HEK293 (cell line): ENCODE measurements around the gene SFSWAP.

ENCODE experiments used
- GFI1B ChIP-seq: fragments of 450-650 bp; formaldehyde crosslinking; IDR thresholded peaks from 2 replicates; pipeline ENCODE4 v1.5.1; 2016; ENCODE audit warnings: missing biosample characterization, missing genetic modification characterization
- ZNF132 ChIP-seq: fragments of 450-650 bp; formaldehyde crosslinking; IDR thresholded peaks from 2 replicates; pipeline ENCODE4 v1.5.1; 2017; ENCODE audit warnings: missing biosample characterization, missing genetic modification characterization, borderline replicate concordance
- ZNF830 ChIP-seq: fragments of 450-650 bp; IDR thresholded peaks from 2 replicates; pipeline ENCODE4 v1.5.0; 2018; ENCODE audit warnings: missing biosample characterization, missing genetic modification characterization, low read depth, mild to moderate bottlenecking, moderate library complexity
- TF ChIP-seq, protein P1 (sequence below): fragments of 450-650 bp; formaldehyde crosslinking; IDR thresholded peaks from 2 replicates; pipeline ENCODE4 v1.5.1; 2016; ENCODE audit warnings: missing biosample characterization, missing genetic modification characterization
- TF ChIP-seq, protein P2 (sequence below): fragments of 450-650 bp; formaldehyde crosslinking; optimal IDR thresholded peaks from 2 replicates; pipeline ENCODE3; 2016; ENCODE audit warnings: missing biosample characterization, mild to moderate bottlenecking, missing genetic modification characterization
- TF ChIP-seq, protein P3 (sequence below): fragments of 450-650 bp; formaldehyde crosslinking; IDR thresholded peaks from 2 replicates; pipeline ENCODE4 v1.5.1; 2016; ENCODE audit warnings: missing biosample characterization, missing genetic modification characterization, borderline replicate concordance

DNA sequence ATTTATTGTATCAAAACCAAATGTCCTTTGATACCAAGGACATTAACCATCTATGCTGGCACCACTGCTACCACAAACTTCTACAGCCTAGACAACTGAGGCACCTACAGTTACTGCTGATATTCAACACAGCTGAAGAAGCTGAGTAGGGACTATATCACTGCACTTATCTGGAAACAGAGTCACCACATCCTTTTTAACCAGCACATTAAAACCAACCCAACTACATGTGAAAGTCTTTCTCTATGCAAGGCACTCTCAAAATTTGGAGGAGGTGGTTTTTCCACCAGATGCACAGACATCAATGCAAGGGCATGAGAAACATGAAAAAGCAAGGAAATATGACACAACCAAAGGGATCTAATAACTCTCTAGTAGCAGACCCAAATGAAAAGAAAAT is 7.7 kb upstream of the SFSWAP start:
- TF ChIP-seq GFI1B (tag by site-specific recombination) (no peak), ZNF132 (tag by site-specific recombination) (no peak), ZNF830 (tag by site-specific recombination) (no peak)
- TF ChIP-seq, protein P1, sequence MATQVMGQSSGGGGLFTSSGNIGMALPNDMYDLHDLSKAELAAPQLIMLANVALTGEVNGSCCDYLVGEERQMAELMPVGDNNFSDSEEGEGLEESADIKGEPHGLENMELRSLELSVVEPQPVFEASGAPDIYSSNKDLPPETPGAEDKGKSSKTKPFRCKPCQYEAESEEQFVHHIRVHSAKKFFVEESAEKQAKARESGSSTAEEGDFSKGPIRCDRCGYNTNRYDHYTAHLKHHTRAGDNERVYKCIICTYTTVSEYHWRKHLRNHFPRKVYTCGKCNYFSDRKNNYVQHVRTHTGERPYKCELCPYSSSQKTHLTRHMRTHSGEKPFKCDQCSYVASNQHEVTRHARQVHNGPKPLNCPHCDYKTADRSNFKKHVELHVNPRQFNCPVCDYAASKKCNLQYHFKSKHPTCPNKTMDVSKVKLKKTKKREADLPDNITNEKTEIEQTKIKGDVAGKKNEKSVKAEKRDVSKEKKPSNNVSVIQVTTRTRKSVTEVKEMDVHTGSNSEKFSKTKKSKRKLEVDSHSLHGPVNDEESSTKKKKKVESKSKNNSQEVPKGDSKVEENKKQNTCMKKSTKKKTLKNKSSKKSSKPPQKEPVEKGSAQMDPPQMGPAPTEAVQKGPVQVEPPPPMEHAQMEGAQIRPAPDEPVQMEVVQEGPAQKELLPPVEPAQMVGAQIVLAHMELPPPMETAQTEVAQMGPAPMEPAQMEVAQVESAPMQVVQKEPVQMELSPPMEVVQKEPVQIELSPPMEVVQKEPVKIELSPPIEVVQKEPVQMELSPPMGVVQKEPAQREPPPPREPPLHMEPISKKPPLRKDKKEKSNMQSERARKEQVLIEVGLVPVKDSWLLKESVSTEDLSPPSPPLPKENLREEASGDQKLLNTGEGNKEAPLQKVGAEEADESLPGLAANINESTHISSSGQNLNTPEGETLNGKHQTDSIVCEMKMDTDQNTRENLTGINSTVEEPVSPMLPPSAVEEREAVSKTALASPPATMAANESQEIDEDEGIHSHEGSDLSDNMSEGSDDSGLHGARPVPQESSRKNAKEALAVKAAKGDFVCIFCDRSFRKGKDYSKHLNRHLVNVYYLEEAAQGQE = no peak
- TF ChIP-seq, protein P2, sequence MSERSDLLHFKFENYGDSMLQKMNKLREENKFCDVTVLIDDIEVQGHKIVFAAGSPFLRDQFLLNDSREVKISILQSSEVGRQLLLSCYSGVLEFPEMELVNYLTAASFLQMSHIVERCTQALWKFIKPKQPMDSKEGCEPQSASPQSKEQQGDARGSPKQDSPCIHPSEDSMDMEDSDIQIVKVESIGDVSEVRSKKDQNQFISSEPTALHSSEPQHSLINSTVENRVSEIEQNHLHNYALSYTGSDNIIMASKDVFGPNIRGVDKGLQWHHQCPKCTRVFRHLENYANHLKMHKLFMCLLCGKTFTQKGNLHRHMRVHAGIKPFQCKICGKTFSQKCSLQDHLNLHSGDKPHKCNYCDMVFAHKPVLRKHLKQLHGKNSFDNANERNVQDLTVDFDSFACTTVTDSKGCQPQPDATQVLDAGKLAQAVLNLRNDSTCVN (tag by site-specific recombination) = no peak
- TF ChIP-seq, protein P3, sequence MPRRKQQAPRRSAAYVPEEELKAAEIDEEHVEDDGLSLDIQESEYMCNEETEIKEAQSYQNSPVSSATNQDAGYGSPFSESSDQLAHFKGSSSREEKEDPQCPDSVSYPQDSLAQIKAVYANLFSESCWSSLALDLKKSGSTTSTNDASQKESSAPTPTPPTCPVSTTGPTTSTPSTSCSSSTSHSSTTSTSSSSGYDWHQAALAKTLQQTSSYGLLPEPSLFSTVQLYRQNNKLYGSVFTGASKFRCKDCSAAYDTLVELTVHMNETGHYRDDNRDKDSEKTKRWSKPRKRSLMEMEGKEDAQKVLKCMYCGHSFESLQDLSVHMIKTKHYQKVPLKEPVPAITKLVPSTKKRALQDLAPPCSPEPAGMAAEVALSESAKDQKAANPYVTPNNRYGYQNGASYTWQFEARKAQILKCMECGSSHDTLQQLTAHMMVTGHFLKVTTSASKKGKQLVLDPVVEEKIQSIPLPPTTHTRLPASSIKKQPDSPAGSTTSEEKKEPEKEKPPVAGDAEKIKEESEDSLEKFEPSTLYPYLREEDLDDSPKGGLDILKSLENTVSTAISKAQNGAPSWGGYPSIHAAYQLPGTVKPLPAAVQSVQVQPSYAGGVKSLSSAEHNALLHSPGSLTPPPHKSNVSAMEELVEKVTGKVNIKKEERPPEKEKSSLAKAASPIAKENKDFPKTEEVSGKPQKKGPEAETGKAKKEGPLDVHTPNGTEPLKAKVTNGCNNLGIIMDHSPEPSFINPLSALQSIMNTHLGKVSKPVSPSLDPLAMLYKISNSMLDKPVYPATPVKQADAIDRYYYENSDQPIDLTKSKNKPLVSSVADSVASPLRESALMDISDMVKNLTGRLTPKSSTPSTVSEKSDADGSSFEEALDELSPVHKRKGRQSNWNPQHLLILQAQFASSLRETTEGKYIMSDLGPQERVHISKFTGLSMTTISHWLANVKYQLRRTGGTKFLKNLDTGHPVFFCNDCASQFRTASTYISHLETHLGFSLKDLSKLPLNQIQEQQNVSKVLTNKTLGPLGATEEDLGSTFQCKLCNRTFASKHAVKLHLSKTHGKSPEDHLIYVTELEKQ (tag by site-specific recombination) = no peak
